ENCODE results near the gene DNTTIP2.
"Not testable (repeated sequence)": the region's sequence is repeated elsewhere in the genome, so short reads cannot be mapped to it uniquely, and the experiment has no call there.

DNTTIP2 gene, protein sequence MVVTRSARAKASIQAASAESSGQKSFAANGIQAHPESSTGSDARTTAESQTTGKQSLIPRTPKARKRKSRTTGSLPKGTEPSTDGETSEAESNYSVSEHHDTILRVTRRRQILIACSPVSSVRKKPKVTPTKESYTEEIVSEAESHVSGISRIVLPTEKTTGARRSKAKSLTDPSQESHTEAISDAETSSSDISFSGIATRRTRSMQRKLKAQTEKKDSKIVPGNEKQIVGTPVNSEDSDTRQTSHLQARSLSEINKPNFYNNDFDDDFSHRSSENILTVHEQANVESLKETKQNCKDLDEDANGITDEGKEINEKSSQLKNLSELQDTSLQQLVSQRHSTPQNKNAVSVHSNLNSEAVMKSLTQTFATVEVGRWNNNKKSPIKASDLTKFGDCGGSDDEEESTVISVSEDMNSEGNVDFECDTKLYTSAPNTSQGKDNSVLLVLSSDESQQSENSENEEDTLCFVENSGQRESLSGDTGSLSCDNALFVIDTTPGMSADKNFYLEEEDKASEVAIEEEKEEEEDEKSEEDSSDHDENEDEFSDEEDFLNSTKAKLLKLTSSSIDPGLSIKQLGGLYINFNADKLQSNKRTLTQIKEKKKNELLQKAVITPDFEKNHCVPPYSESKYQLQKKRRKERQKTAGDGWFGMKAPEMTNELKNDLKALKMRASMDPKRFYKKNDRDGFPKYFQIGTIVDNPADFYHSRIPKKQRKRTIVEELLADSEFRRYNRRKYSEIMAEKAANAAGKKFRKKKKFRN

DNA sequence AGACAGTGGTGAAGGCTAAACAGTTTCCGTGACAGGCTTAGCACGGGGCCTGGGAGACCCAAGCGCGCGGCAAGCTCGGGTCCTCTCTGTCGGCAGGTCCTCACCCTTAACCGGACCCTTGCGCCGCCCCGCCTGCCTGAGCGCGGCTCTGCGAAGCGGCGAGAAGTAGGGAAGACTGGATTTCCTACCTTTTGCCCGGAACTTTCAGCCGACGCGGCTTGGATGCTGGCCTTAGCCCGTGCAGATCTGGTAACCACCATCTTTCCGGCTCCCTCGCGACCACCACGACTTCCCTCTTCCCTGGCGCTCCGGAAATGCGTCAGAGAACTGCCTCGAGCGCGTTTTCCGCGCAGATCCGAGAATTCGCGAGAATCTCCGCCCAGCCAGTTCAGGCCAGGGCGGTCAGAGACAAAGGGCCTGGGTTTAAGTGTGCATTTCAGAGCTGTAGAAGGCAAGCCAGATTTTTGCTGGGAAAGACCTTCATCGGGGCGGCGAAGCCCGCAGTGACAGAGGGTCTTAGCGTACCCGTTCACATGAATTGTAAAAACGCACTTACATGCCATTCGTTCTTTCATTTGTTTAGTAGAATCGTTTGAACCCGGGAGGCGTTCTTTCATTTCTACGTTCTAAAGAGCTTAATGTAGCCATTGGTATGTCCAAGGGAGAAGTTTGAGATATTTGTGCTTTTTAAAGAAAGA is at the start of gene DNTTIP2:
DNTTIP2 (minus strand) TSS at position 318 of the 698 bp plus-strand sequence; CDS start at position 260, 58 bp downstream.
- DNase-seq, result peak; percentile 95

DNA sequence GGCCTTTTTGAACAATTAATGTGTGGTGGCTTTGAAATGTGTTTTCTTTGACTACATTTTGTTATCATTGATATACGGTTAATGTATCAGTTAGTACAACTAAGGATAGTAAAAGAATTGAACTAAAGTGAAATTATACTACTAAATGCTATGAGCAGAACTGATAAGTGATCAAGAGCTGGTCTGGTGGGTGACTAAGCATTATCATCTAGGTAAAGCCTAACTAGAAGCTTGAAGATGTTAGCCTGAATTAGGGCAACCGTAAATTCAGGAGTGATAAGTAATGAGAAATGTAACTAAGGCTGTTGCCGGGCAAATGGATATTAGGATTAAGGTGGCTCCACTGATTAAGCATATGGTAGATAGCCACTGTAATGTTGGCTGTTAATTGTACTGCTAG is 46.2 kb upstream of the DNTTIP2 start:
- no peak for DNase-seq

DNA sequence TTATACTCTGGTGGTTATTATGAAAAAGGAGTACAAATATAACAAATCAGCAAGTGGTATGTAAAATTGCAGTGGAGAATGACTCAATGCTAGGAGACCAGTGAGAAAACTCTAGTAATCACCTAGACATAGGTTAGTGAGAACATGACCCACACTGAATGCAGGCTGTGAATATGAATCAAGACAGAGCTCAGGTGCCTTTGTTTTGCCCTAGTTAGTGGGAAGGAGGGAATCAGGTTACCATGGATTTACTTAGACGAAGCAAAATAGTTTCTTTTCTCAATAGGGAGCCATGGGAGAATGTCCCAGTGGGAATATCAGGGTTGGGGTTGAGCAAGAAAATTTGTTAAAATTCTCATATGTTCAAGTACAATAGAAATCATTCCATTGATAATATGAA is 40.8 kb upstream of the DNTTIP2 start:
- DNase-seq, result no peak

DNA sequence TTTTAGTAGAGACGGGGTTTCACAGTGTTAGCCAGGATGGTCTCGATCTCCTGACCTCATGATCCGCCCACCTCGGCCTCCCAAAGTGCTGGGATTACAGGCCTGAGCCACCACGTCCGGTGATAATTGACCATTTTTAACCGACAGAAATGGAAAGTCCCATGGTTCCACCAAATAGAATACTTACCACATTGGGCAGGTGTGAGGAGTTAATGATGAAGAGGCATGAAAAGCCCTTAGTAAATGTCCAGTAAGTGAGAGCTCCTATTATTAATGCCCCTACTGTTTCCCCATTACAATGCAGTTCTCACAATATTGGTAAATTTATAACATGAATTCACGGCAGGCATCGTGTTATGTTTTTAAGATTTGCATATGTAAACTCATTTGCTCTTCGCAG is 38.3 kb upstream of the DNTTIP2 start:
- DNase-seq, result no peak

DNA sequence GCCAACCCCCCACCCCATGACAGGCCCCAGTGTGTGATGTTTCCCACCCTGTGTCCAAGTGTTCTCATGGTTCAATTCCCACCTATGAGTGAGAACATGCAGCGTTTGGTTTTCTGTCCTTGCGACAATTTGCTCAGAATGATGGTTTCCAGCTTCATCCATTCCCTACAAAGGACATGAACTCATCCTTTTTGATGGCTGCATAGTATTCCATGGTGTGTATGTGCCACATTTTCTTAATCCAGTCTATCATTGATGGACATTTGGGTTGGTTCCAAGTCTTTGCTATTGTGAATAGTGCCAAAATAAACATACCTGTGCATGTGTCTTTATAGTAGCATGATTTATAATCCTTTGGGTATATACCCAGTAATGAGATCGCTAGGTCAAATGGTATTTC is 31.9 kb upstream of the DNTTIP2 start:
- DNase-seq, result not testable (repeated sequence)

DNA sequence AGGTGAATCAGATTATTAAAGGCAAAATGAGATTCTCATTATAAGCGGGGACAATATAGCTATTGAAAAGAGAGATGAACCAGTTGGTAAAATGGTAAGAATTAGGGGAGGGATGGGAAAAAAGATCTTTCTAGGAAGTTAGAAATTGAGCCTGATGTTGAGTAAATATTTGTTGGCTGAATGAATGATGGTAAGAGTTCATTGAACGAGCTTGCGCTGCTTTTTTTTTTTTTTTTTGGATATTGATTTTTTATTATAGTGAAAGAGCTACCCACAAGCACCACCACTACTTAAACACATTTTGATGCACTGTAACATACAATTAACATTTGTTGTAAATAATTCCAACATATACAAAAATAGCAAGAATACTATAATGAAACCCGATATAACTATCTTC is 31.3 kb upstream of the DNTTIP2 start:
- no peak for DNase-seq

DNA sequence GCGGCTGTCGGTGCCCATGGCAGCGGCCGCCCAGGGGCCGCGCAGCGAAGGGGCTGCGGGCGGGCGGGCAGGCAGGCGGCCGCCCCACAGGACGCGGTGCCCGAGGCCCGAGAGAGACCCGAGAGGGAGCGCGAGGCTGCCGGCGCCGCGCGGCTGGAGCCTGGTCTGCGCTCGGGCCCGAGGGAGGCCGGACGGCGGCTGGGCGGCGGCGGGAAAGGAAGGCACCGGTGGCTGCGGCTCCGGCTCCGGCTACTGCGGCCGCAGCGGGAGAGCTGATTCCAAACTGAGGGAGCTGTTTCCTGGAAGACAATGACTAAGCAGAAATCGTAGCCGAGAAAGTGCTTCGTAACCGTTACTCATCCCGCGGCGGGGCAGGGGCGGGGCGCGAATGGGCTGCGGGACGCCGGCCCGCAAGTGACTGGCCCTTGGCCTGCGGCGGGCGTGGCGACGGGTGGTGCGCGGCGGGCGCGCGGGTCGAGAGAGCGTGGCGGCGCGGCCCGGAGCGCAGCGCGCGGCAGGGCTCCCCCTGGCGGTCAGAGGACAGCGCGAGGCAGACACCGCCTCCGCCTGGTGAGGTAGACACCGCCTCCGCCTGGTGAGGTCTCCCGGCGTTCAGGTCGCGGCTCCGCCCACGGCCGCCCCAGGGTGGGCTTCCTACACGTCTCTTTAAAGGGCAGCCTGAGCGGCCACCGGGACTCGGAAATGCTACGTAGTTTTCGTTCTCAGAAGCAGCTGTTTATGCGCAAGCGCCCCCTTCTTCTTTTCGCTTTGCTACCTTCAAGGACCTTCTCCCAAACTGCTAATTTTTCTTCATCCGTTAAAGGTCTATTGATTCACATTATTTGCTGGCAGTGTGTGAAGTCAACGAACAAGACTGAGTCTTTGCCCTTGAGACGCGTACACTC is 30.4 kb upstream of the DNTTIP2 start, which contains the start of gene GCLM:
GCLM (minus strand) TSS at position 285 of the 905 bp plus-strand sequence; CDS start at position 18, 267 bp downstream.
- peak; percentile 96 for DNase-seq

DNA sequence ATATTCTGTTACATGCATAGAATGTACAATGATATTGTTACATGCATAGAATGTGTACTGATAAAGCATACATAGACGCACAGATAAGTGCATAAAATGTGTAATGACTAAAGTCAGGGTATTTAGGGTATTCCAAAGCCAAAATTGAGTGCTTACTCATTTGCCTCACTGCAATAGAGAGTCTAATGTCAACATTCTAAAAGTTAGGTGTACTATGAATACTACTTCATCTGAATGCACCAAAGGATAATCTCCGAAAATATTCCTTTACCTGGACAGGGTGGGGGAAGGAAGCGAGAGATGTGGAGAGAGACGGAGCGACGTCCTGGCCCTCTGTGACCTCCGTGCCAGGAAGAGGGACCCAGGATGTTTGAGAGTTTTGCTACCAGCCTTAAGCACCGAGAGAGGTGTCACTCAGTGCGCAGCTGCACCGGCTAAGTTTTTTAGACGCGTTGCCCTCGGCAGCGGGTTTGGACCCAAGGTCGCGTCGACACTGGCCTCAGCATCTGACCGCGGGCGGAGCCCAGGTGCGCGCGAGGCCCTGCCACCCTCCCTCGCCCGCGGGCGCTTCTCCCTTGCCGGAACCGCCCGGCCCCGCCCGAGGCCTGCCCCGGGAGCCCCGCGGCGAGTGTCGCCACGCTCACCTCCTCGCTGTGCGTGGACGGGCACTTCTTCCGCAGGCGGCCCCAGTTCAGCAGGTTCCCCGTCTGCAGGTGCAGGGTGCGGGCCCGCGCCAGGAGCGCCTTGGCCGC is 29.6 kb upstream of the DNTTIP2 start:
- DNase-seq, result peak; percentile 53

DNA sequence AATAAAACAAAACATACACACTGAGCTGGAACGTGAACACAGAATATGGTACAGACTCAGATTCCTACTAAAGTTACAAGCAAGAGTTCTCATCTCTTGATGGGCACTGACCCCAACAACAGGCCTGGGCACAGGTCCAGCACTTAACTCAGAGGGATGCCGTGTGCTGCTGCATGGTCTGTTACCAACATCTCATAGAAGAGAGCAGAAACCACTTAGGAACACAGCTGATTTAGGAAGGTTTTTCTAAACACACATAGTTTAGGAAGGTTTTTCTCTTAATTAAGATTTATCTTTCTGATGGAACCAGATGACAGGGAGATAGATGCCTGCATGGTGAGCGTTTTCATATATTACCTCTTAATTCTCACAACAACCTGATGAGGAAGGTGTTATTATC is 28.7 kb upstream of the DNTTIP2 start:
- peak; percentile 54 for DNase-seq

DNA sequence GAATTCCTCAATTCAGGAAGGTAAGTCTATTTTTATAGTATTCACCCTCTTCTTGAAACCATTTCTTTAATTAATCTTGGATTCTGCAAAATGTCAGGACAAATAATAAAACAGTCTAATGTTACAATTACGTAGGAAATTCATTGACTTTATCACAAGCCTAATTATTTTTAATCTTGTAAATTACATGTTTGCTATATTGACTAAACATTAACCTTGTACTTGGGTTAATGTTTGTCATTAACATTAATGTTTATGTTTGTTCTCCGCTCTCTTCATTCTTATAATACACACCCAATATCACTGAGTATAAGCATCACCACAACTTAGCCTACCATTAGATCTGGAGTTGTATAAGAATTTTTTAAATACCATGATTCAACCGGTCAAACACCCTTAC is 27.5 kb upstream of the DNTTIP2 start:
- no peak for DNase-seq

DNA sequence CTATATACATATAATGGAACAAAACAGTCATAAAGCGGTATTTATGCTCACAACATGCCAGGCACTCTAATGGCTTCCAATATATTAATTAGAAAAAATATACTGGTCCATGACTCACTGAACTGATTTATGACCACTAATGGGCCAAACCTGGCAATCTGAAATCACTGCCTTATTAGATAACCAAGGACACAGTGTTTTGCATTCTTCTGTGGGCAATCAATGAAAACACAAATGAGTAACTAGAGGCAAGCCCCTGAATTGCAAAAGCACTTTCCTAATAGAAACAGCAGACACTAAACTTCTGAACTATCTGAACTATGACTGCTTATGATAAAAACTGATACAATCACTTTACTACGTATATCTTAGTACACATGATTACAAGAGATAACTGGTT is 26.7 kb upstream of the DNTTIP2 start:
- peak; percentile 35 for DNase-seq

DNA sequence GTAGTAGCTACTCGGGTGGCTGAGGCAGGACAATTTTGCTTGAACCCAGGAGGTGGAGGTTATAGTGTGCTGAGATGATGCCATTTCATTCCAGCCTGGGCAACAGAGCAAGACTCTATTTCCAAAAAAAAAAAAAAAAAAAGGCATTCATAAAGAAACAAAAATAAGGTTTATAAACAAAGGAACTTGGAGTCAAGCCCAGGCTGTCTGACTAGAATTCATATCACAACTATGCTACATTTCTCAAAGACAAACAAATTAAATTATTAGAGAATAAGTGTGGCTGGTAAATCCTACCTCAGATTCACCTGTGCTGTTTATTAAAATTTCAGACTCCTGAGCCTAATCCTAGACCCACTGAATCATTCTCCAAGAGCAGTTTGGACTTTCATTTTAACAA is 26.0 kb upstream of the DNTTIP2 start:
- no peak for DNase-seq

DNA sequence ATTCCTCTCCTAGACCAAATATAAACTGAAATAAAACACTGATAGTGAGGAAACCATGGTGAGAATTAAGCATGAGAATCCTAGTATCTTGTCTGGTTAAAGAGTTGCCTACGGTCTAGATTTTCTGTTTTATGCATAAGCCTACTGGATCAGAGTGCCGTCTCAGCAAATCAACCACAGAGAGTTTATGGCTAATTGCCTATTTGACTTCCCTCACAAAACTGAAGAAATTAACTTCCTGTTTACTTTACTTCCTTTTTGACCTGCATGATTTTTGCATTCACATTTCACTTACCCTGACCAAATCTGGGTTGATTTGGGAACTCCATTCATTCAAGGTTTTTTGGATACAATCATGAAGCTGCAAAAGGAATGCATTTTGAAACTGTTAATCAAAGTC is 25.2 kb upstream of the DNTTIP2 start:
- peak; percentile 66 for DNase-seq

DNA sequence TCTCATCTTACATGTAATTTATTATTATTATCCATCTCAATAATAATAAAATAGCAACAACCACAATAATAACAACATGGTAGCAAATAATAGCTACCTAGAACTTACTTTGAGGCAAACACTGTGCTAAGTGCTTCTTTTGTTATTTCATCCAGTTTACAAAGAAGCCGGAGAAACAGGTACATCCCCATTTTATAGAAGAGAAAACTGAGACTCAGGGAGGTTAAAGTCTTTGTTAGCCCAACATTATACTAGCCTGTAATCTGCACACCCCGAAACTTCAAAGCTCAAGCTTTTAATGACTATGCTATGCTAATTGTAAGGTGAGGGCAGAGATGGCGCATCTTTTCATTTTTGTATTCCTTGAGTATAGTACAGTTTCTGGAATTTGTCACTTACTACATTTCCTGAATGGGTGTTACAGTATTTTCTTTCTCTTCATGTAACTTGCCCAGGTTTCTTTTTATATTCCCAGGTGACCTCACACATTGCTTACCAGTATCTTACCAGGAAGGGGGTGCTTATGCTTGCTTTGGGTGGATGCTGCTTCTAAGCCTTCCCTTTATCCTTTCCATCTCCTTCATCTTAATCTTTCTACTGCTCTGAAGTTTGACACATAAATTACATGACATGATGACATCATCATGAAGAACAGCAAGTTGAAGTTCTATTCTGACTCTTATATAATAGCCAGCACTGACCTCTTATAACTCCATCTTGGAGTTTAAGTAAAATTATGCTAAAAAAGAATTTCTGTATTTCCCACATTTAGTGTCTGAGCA is 21.9 kb upstream of the DNTTIP2 start:
- DNase-seq, result no peak

DNA sequence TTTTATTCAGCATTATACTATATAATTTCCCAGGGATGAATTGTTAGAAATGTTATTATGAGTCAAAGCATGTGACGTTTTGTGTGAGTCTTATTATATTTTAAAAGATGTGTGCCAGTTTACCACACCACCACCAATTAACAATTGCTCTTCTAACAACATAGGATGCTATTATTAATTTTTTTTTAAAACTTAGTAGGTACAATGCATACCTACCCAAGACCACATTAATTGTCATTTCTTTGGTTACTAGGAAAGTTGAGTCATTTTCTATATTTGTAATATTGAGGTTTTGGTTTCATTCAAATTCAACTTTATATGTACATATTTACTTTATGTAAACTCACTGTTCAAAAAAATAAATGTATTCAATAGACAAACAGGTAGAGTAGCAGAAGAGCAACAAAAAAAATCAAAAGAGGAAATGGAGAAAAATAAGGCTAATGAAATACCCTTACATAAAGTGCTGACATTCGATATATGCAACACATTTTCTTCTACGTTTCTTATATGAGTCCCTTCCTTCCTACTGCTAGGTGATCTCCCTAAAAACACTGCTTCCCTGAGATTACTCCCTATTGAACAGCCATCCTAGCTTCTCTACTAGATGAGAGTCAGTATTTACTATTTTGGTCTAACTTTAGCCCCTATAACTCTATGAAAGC is 20.7 kb upstream of the DNTTIP2 start:
- no peak for DNase-seq

DNA sequence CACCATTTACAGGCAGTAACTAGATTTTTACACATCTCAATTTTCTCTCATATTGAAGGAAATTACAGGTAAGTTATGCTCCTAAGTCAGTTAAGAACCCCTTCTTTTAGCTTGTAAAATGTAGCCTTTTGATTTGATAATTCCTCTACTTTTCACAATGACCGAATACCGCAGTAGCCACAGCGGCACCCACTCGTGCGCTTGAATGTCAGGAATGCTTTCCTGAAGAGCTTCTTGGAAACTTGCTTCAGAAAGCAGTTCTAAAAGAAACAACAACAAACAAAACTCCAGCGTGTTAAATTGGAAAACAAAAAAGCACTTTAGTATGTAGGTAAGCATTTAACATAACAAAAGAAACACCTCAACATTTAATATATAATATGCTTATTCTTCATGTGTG is 9.9 kb upstream of the DNTTIP2 start:
- no peak for DNase-seq

DNA sequence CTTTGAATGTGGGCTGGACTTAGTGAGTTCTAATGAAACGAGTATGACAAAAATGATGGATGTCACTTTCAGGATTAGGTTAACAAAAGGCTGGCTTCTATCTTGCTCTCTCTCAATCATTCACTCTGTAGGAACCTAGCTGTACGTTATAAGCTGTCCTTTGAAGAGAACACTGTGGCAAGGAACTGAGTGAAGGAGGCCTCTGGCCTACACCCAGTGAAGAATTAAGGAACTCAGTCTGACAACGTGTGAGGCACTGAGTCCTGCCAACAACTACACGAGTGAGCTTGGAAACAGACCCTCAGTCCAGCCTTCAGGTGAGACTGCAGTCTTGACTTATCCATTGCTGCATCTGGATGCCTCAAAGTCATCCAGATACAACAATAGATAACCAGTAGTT is 3.3 kb upstream of the DNTTIP2 start:
- DNase-seq, result no peak

DNA sequence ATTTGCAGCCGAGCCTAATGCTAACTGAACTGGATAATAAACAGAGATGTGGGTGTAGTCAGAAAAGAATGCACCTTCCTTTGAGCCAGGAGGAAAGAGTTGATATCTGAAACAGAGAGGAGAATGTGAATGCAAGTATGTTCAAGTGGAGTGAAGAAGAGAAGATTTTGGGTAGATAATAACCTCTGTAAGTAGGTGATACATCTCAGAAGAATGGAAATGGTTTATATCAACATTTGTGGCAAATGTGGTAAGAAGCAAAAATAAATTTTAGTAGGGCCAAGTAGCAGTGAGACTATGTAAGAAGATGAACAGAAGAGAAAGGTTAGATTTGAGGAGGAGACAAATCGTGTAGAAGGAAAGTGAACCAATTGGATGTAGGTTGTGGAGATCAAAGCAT is 1.7 kb upstream of the DNTTIP2 start:
- DNase-seq, result no peak

DNA sequence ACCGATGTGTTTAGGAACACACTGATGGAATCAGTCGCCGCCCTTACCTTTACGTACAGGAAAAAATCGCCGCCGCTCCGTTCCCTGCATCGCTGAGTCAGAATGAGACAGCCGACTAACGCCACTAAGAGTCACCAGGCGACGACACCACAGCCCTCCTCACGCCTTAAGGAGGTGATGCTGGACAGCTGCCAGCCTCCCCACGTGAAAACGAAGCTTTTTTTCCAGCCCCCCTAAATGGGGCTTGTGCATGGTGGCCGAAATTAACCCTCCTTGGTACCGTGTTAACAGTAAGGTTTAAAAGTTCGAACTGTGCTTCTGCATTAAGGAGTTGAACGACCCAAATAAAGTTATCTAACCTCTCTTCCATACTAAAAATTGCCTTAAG is 511 bp downstream of the DNTTIP2 start:
- peak; percentile 61 for DNase-seq

DNA sequence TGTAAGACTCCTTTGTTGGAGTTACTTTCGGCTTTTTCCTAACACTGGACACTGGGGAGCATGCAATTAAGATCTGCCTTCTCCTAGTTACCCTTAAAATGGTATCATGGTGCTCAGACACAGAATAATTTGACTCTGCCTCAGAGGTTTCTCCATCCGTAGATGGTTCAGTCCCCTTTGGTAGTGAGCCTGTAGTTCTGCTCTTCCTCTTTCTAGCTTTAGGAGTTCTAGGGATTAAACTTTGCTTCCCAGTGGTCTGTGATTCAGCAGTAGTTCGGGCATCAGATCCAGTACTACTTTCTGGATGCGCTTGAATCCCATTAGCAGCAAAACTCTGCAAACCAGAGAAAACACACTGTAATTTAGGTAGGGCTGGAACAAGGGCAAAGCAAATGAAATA is 1.5 kb downstream of the DNTTIP2 start:
- no peak for DNase-seq

Measured in OCI-M1 (cell line).